CD14-positive monocyte (primary cell): ENCODE results near the gene KCNK3. TPM values are rescaled to one million over a fixed set of nuclear protein-coding genes. Genes with fewer than 3 reads are reported as not detected.

Source experiments
- DNase-seq, 3 donors: peaks; one replicate each; pipeline ENCODE4 v3.0.0-alpha.2; 2011 to 2022
- H2AFZ ChIP-seq: 2 replicates; pipeline ENCODE4 v1.6.0; 2012; ENCODE audit warnings: mild to moderate bottlenecking, low read depth, low read length, inconsistent platforms; ENCODE audit not compliant: insufficient read depth, poor library complexity, severe bottlenecking
- H3K27ac ChIP-seq, 2 donors: 1 replicate in 1 of 2; 2 replicates in 1 of 2; pipeline ENCODE4 v1.5.1; 2012 to 2013; ENCODE audit warnings: low read length in 2 of 2, control low read depth in 1 of 2, inconsistent platforms in 1 of 2, low read depth in 1 of 2, mild to moderate bottlenecking in 1 of 2
- H3K27me3 ChIP-seq, 2 donors: one replicate each; pipeline versions ENCODE4 v1.6.0 to v1.6.1; 2011 to 2013; ENCODE audit warnings: low read length in 2 of 2; ENCODE audit not compliant: control insufficient read depth in 2 of 2, insufficient read depth in 2 of 2
- H3K36me3 ChIP-seq, 2 donors: replicated peaks in 1 of 2; 1 replicate in 1 of 2; 2 replicates in 1 of 2; pipeline versions ENCODE4 v1.5.1 to v1.6.1; 2012 to 2013; ENCODE audit warnings: low read length in 2 of 2, control low read depth in 1 of 2, inconsistent platforms in 1 of 2, mild to moderate bottlenecking in 1 of 2; ENCODE audit not compliant: insufficient read depth in 2 of 2, control insufficient read depth in 1 of 2
- H3K4me1 ChIP-seq, 2 donors: 1 replicate in 1 of 2; 2 replicates in 1 of 2; pipeline versions ENCODE4 v1.5.1 to v1.6.1; 2012 to 2013; ENCODE audit warnings: low read length in 2 of 2, control low read depth in 1 of 2, inconsistent platforms in 1 of 2, mild to moderate bottlenecking in 1 of 2, moderate library complexity in 1 of 2; ENCODE audit not compliant: insufficient read depth in 2 of 2, control insufficient read depth in 1 of 2
- H3K4me2 ChIP-seq: replicated peaks from 2 replicates; pipeline ENCODE3; 2012; ENCODE audit warnings: low read length, moderate library complexity, mild to moderate bottlenecking; ENCODE audit not compliant: poor library complexity, severe bottlenecking; ENCODE audit errors: extremely low read depth
- H3K4me3 ChIP-seq, 3 experiments: fragments of 200-600 bp in 1 of 3; sonication (generic) in 1 of 3; replicated peaks in 1 of 3; 1 replicate in 2 of 3; 2 replicates in 1 of 3; pipeline ENCODE4 v1.5.1; 2011 to 2013; ENCODE audit warnings: low read length in 3 of 3, mild to moderate bottlenecking in 3 of 3, control low read depth in 2 of 3, low read depth in 2 of 3, inconsistent platforms in 1 of 3, moderate library complexity in 1 of 3
- H3K79me2 ChIP-seq: 2 replicates; pipeline ENCODE4 v1.6.0; 2012; ENCODE audit warnings: mild to moderate bottlenecking, control low read depth, inconsistent platforms, low read length, moderate library complexity; ENCODE audit not compliant: insufficient read depth
- H3K9ac ChIP-seq: 2 replicates; pipeline ENCODE4 v1.6.0; 2017; ENCODE audit warnings: low read length, mild to moderate bottlenecking; ENCODE audit not compliant: insufficient read depth, poor library complexity, severe bottlenecking
- H3K9me3 ChIP-seq, 2 donors: replicated peaks in 1 of 2; 1 replicate in 1 of 2; 2 replicates in 1 of 2; pipeline versions ENCODE4 v1.5.1 to v1.6.1; 2012 to 2013; ENCODE audit warnings: low read length in 2 of 2, control low read depth in 1 of 2; ENCODE audit not compliant: control insufficient read depth in 1 of 2, insufficient read depth in 1 of 2
- H4K20me1 ChIP-seq: 2 replicates; pipeline ENCODE4 v1.6.0; 2012; ENCODE audit warnings: mild to moderate bottlenecking, low read length, control low read depth, moderate library complexity; ENCODE audit not compliant: insufficient read depth
- H3K27ac Mint-ChIP-seq, 7 donors: one replicate each; pipeline ENCODE4 v1.8.0; 2020; ENCODE audit warnings: mild to moderate bottlenecking in 7 of 7, mixed read lengths in 7 of 7, moderate library complexity in 6 of 7, inconsistent platforms in 2 of 7
- H3K27me3 Mint-ChIP-seq, 3 donors: one replicate each; pipeline ENCODE4 v1.8.0; 2021 to 2022; ENCODE audit warnings: low read depth in 3 of 3, mild to moderate bottlenecking in 3 of 3, mixed read lengths in 3 of 3, moderate library complexity in 3 of 3, inconsistent platforms in 1 of 3
- H3K36me3 Mint-ChIP-seq, 2 donors: one replicate each; pipeline ENCODE4 v1.8.0; 2020; ENCODE audit warnings: mixed read lengths in 2 of 2, inconsistent platforms in 1 of 2, mild to moderate bottlenecking in 1 of 2
- H3K4me1 Mint-ChIP-seq: one replicate; pipeline ENCODE4 v1.8.0; 2020; ENCODE audit warnings: mild to moderate bottlenecking, mixed read lengths
- H3K4me3 Mint-ChIP-seq, 2 donors: one replicate each; pipeline ENCODE4 v1.8.0; 2020; ENCODE audit warnings: mild to moderate bottlenecking in 2 of 2, mixed read lengths in 2 of 2, moderate library complexity in 1 of 2
- H3K9me3 Mint-ChIP-seq, 7 donors: one replicate each; pipeline ENCODE4 v1.8.0; 2020 to 2022; ENCODE audit warnings: mixed read lengths in 7 of 7, mild to moderate bottlenecking in 6 of 7, moderate library complexity in 6 of 7, inconsistent platforms in 2 of 7
- WGBS: methylation state at CpG from one replicate; pipeline ENCODE4 v1.1.5; 2013; ENCODE audit warnings: missing lambda C conversion rate; ENCODE audit not compliant: insufficient coverage; 5-methylcytosine and 5-hydroxymethylcytosine counted together
- intact Hi-C, 2 donors: fragments of 100-400 bp; cut with micrococcal nuclease; formaldehyde crosslinking; loops; one replicate each; pipeline versions ENCODE4 v1.15.0 to v1.15.1; 2023
- polyA plus RNA-seq, 3 donors: library from polyadenylated mRNA; depleted of rRNA in 1 of 3; unstranded in 2 of 3; stranded (reverse) in 1 of 3; fragments of 300-500 nt in 2 of 3; fragments of >200 nt in 1 of 3; fragmentation: Illumina TruSeq in 2 of 3; gene quantifications; 1 replicate in 2 of 3; 2 replicates in 1 of 3; pipeline ENCODE4 v1.2.3, GENCODE V29; 2012 to 2021
- TF ChIP-seq, protein P1 (sequence below): fragments of 200-600 bp; IDR thresholded peaks from one replicate; pipeline ENCODE4 v1.8.0; 2022; ENCODE audit warnings: antibody characterized with exemption, mild to moderate bottlenecking

KCNK3 gene
- polyA plus RNA-seq, 3 donors = not detected

DNA sequence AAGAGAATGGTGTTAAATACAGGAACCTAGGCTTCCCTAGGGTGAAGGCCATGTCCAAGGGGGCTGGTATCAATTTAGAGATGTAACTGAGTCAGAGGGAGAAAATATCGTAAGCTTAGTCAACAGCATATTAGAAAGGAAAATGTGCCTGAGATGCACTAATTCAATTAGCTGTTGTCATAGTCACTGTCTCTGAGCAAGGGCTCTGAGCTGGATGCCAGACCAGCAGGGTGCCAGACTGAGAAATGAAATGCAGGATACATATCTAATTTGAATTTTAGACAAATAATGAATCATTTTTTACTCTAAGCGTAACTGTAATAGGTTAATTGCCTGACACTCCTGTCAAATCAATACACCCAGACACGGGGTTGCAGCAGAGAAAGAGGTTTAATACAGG, 60.1 kb downstream of the KCNK3 start:
- Histone ChIP-seq H3K27ac (no peak overlapping the region), H3K9me3 (no peaks in the 10 kb centered on the region), H3K4me1 (no peaks in the 10 kb centered on the region), H3K36me3 (no peaks in the 10 kb centered on the region), H2AFZ (no peak overlapping the region), H3K4me2 (no peak overlapping the region), H3K4me3 (no peak overlapping the region), H4K20me1 (no peaks in the 10 kb centered on the region), H3K27me3 (no peaks in the 10 kb centered on the region), H3K9ac (no peak overlapping the region), H3K79me2 (no peaks in the 10 kb centered on the region)
- Mint-ChIP-seq H3K27ac (no peak overlapping the region), H3K36me3 (no peaks in the 10 kb centered on the region), H3K27me3 (peaks cover 0 to 3% (median 0%) of the 10 kb centered on the region in 3 donors), H3K4me3 (no peak overlapping the region), H3K4me1 (peaks cover 10% of the 10 kb centered on the region), H3K9me3 (no peaks in the 10 kb centered on the region)
- 83% methylated on average over 1 of the region's 3 CpGs for WGBS
- TF ChIP-seq, protein P1, sequence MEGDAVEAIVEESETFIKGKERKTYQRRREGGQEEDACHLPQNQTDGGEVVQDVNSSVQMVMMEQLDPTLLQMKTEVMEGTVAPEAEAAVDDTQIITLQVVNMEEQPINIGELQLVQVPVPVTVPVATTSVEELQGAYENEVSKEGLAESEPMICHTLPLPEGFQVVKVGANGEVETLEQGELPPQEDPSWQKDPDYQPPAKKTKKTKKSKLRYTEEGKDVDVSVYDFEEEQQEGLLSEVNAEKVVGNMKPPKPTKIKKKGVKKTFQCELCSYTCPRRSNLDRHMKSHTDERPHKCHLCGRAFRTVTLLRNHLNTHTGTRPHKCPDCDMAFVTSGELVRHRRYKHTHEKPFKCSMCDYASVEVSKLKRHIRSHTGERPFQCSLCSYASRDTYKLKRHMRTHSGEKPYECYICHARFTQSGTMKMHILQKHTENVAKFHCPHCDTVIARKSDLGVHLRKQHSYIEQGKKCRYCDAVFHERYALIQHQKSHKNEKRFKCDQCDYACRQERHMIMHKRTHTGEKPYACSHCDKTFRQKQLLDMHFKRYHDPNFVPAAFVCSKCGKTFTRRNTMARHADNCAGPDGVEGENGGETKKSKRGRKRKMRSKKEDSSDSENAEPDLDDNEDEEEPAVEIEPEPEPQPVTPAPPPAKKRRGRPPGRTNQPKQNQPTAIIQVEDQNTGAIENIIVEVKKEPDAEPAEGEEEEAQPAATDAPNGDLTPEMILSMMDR = no peak
- no peak for DNase-seq
- intact Hi-C loops = no loop called here

DNA sequence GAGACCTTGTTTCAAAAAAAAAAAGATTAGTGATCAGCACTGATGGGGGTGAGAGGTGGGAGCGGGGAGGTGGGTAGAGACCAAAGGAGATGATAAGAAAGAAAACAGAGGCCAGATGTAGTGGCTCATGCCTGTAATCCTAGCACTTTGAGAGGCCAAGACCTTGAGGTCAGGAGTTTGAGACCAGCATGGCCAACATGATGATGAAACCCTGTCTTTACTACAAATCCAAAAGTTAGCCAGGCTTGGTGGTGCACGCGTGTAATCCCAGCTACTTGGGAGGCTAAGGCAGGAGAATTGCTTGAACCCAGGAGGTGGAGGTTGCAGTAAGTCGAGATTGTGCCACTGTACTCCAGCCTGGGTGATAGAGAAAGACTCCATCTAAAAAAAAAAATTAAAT, 62.0 kb downstream of the KCNK3 start:
- no peaks in the 10 kb centered on the region for H3K27me3 ChIP-seq
- DNase-seq = no peak
- H3K9ac ChIP-seq = no peak overlapping the region
- no peak overlapping the region for H3K4me3 Mint-ChIP-seq
- no peak overlapping the region for H3K27ac Mint-ChIP-seq
- H3K4me2 ChIP-seq = no peak overlapping the region
- intact Hi-C loops = no loop called here
- H4K20me1 ChIP-seq = no peaks in the 10 kb centered on the region
- H3K4me1 Mint-ChIP-seq = peaks cover 16% of the 10 kb centered on the region
- no peaks in the 10 kb centered on the region for H3K79me2 ChIP-seq
- H3K4me3 ChIP-seq = no peak overlapping the region
- H3K4me1 ChIP-seq = no peaks in the 10 kb centered on the region
- TF ChIP-seq, protein P1 = no peak
- no peaks in the 10 kb centered on the region for H3K9me3 ChIP-seq
- H3K27me3 Mint-ChIP-seq = peaks cover 0 to 3% (median 1%) of the 10 kb centered on the region in 3 donors
- H3K36me3 ChIP-seq = no peaks in the 10 kb centered on the region
- H2AFZ ChIP-seq = no peak overlapping the region
- no peaks in the 10 kb centered on the region for H3K9me3 Mint-ChIP-seq
- no peaks in the 10 kb centered on the region for H3K36me3 Mint-ChIP-seq
- H3K27ac ChIP-seq = no peak overlapping the region
- WGBS = 100% methylated on average over 1 of the region's 4 CpGs
